BE2C (cell line): ENCODE results near the gene OGDHL.
"Not testable (repeated sequence)": the region's sequence is repeated elsewhere in the genome, so short reads cannot be mapped to it uniquely, and the experiment has no call there.

Experiments used
- DNase-seq: peaks from one replicate; pipeline ENCODE4 v3.0.0-alpha.2; 2020
- H3K27me3 ChIP-seq: fragments of 250-450 bp; sonication (Bioruptor Pico); 2 replicates; pipeline ENCODE4 v1.5.1; 2020; ENCODE audit warnings: mild to moderate bottlenecking
- H3K36me3 ChIP-seq: fragments of 250-450 bp; sonication (Bioruptor Pico); 2 replicates; pipeline ENCODE4 v1.5.1; 2020; ENCODE audit warnings: mild to moderate bottlenecking
- H3K4me1 ChIP-seq: fragments of 250-450 bp; sonication (Bioruptor Pico); 2 replicates; pipeline ENCODE4 v1.5.1; 2020
- H3K4me3 ChIP-seq: 2 replicates; pipeline ENCODE4 v1.5.1; 2011; ENCODE audit warnings: low read depth, low read length
- H3K9me3 ChIP-seq: fragments of 250-450 bp; sonication (Bioruptor Pico); 2 replicates; pipeline ENCODE4 v1.5.1; 2020
- TF ChIP-seq, protein P1 (sequence below): IDR thresholded peaks from 2 replicates; pipeline ENCODE4 v1.5.1; 2012; ENCODE audit warnings: mild to moderate bottlenecking, low read depth, low read length

Gene OGDHL

GRCh38 chr10:49735161-49735560 lies 27.0 kb downstream of the OGDHL start:
- H3K36me3 ChIP-seq: peaks cover 40% of the 10 kb centered on the region
- H3K4me3 ChIP-seq: no peak overlapping the region
- no peaks in the 10 kb centered on the region for H3K4me1 ChIP-seq
- H3K9me3 ChIP-seq: no peaks in the 10 kb centered on the region
- no peaks in the 10 kb centered on the region for H3K27me3 ChIP-seq
- no peak for DNase-seq
- TF ChIP-seq, protein P1, sequence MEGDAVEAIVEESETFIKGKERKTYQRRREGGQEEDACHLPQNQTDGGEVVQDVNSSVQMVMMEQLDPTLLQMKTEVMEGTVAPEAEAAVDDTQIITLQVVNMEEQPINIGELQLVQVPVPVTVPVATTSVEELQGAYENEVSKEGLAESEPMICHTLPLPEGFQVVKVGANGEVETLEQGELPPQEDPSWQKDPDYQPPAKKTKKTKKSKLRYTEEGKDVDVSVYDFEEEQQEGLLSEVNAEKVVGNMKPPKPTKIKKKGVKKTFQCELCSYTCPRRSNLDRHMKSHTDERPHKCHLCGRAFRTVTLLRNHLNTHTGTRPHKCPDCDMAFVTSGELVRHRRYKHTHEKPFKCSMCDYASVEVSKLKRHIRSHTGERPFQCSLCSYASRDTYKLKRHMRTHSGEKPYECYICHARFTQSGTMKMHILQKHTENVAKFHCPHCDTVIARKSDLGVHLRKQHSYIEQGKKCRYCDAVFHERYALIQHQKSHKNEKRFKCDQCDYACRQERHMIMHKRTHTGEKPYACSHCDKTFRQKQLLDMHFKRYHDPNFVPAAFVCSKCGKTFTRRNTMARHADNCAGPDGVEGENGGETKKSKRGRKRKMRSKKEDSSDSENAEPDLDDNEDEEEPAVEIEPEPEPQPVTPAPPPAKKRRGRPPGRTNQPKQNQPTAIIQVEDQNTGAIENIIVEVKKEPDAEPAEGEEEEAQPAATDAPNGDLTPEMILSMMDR: no peak

DNA sequence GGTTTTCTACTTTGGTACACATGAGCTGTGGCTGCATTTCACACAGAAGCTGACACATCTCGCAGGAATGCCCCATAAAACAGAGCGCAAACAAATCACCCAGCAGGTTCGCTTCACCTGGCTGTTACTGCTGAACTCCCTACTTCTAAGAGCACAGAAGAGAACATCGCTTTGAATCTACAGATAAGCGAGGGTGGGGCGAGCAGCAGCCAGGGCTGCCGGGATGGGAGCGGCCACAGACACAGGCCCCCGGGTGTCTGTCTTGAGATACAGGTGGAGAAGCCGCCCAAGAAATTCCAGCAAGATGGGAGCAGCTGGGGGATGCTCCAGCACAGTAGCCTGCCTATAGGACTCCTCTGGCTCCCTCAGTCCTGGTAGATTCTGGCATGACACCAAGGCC lies 27.4 kb downstream of the OGDHL start:
- no peaks in the 10 kb centered on the region for H3K9me3 ChIP-seq
- no peak for DNase-seq
- no peaks in the 10 kb centered on the region for H3K27me3 ChIP-seq
- no peak overlapping the region for H3K4me3 ChIP-seq
- TF ChIP-seq, protein P1: no peak
- H3K4me1 ChIP-seq: no peaks in the 10 kb centered on the region
- H3K36me3 ChIP-seq: peaks cover 37% of the 10 kb centered on the region

GRCh38 chr10:49733866-49734265 lies 28.3 kb downstream of the OGDHL start:
- H3K4me1 ChIP-seq: no peaks in the 10 kb centered on the region
- no peak for DNase-seq
- no peaks in the 10 kb centered on the region for H3K9me3 ChIP-seq
- TF ChIP-seq, protein P1: no peak
- no peak overlapping the region for H3K4me3 ChIP-seq
- peaks cover 31% of the 10 kb centered on the region for H3K36me3 ChIP-seq
- H3K27me3 ChIP-seq: no peaks in the 10 kb centered on the region

DNA sequence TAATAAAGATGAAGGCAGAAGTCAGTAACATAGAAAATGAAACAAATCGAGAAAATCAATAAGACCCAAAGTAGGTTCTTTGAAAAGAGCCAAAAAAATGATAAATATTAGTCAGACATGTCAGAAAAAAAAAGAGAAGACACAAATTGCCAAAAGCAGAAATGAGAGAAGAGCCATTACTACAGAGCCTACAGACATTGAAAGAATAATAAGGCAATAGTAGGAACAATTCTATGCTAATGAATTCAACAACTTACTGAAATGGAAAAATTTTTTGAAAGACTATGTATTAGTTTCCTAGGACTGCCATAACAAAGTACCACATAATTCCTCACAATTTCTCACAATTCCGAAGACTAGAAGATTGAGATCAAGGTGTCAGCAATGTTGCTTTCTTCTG lies 35.5 kb downstream of the OGDHL start:
- TF ChIP-seq, protein P1: no peak
- no peaks in the 10 kb centered on the region for H3K9me3 ChIP-seq
- DNase-seq: no peak
- no peak overlapping the region for H3K4me3 ChIP-seq
- H3K27me3 ChIP-seq: no peaks in the 10 kb centered on the region
- no peaks in the 10 kb centered on the region for H3K36me3 ChIP-seq
- no peaks in the 10 kb centered on the region; the same call in 1 of the 2 replicates for H3K4me1 ChIP-seq

GRCh38 chr10:49715157-49715556 lies 47.0 kb downstream of the OGDHL start:
- H3K4me3 ChIP-seq, DNase-seq, H3K9me3 ChIP-seq, H3K36me3 ChIP-seq, H3K4me1 ChIP-seq, H3K27me3 ChIP-seq: not testable (repeated sequence)

- DNase-seq: no peak
- no peaks in the 10 kb centered on the region for H3K27me3 ChIP-seq
- H3K9me3 ChIP-seq: no peaks in the 10 kb centered on the region
- no peaks in the 10 kb centered on the region; the same call in 1 of the 2 replicates for H3K4me1 ChIP-seq
- H3K4me3 ChIP-seq: no peak overlapping the region
- no peaks in the 10 kb centered on the region for H3K36me3 ChIP-seq
- TF ChIP-seq, protein P1: no peak
These were observed 48.9 kb downstream of the OGDHL start for GRCh38 chr10:49713266-49713665.

DNA sequence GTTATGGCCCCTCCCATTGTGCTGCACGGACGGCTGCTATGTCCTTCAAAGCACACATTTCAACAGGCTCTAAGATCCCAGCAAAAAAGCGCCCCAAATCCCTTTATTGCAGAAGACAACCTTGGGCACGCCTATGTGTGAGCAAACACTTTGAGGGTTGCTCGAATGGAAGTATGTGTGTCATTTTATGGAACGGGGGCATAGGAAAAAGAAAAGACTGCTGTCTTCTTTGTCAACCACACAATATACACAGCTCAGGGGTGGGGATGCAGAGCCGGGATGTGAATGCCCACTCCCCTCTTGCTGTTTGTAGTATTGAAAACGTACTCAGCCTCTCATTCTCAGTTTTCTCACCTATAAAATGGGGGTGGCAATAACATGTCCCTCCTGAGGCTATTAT lies 50.6 kb downstream of the OGDHL start:
- TF ChIP-seq, protein P1: no peak
- Histone ChIP-seq H3K4me1 (no peaks in the 10 kb centered on the region; the same call in 1 of the 2 replicates), H3K4me3 (no peak overlapping the region), H3K9me3 (no peaks in the 10 kb centered on the region), H3K27me3 (no peaks in the 10 kb centered on the region), H3K36me3 (no peaks in the 10 kb centered on the region)
- DNase-seq: no peak
